ENCODE measurements around the gene CCDC30. TPM values are rescaled to one million over a fixed set of nuclear protein-coding genes. Genes with fewer than 3 reads are reported as not detected.

Gene CCDC30
- total RNA-seq, 4 donors from 2014 or later: 1.5 to 11.0 (median 6.0) TPM

DNA sequence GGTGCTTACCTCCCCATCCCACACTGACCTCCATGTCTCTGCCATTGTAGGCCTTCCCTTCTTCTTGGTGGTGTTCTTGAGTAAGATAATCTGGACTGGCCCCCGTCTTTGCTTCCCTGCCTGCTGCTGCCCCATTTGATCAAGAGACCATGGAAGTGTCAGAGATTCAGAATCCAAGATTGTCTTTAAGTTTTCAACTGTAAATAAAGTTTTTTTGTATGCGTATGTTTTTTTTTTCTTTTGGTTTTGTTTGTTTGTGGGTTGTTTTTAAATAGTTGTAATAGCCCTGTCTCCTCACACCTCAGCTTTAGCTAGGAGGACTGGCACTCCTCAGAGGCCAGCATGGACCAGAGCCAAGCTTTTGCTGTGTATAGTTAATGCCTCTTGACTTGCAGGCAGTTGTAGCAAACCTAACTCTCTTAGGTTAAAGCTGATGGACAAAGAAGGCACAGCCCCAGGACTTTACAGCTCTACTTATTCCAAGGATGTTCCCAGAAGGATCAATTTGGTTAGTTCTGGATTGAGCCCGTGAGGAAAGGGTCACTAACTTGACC is 213.5 kb downstream of the CCDC30 start:
- no peaks in the 10 kb centered on the region for H3K36me3 ChIP-seq
- DNase-seq: no peak
- no peaks in the 10 kb centered on the region for H3K4me1 ChIP-seq
- intact Hi-C loops (cut with DNase I; ENCODE audit: low total_unique reads): no loop called here
- no peak overlapping the region for H3K4me3 ChIP-seq
- H3K27me3 ChIP-seq: no peaks in the 10 kb centered on the region
- H3K27ac ChIP-seq: no peak overlapping the region
- no peak for TF ChIP-seq CTCF (IDR thresholded peaks at IDR 0.05)
- TF ChIP-seq POLR2A (IDR thresholded peaks at IDR 0.05): no peak
- no peaks in the 10 kb centered on the region for H3K9me3 ChIP-seq

- H3K27ac ChIP-seq: no peak overlapping the region
Measured at GRCh38 chr1:42679364-42679983, 216.4 kb downstream of the CCDC30 start.

GRCh38 chr1:42680055-42680454 is 217.0 kb downstream of the CCDC30 start:
- DNase-seq: no peak
- peaks cover 8 to 10% of the 10 kb centered on the region in 2 donors for H3K4me1 ChIP-seq
- H3K9me3 ChIP-seq: no peaks in the 10 kb centered on the region
- intact Hi-C loops (cut with DNase I; ENCODE audit: low total_unique reads): no loop called here
- no peak overlapping the region for H3K4me3 ChIP-seq
- H3K36me3 ChIP-seq: no peaks in the 10 kb centered on the region
- no peaks in the 10 kb centered on the region for H3K27me3 ChIP-seq
- no peak overlapping the region for H3K27ac ChIP-seq
- TF ChIP-seq POLR2A (IDR thresholded peaks at IDR 0.05) (no peak), CTCF (IDR thresholded peaks at IDR 0.05) (no peak)

More at GRCh38 chr1:42679364-42679983, 216.4 kb downstream of the CCDC30 start:
- peaks cover 2 to 7% of the 10 kb centered on the region in 2 donors for H3K4me1 ChIP-seq
- H3K27me3 ChIP-seq: no peaks in the 10 kb centered on the region
- H3K9me3 ChIP-seq: no peaks in the 10 kb centered on the region
- intact Hi-C loops (cut with DNase I; ENCODE audit: low total_unique reads): no loop called here
- H3K4me3 ChIP-seq: no peak overlapping the region
- no peak for DNase-seq
- H3K36me3 ChIP-seq: no peaks in the 10 kb centered on the region
- TF ChIP-seq POLR2A (IDR thresholded peaks at IDR 0.05) (no peak), CTCF (IDR thresholded peaks at IDR 0.05) (no peak)

GRCh38 chr1:42680921-42681683 is 218.0 kb downstream of the CCDC30 start:
- Histone ChIP-seq H3K4me1 (peaks cover 10 to 17% of the 10 kb centered on the region in 2 donors), H3K4me3 (peak overlapping the region; percentile 57 to 98), H3K9me3 (no peaks in the 10 kb centered on the region), H3K36me3 (no peaks in the 10 kb centered on the region), H3K27ac (peak overlapping the region; percentile 94 to 95), H3K27me3 (no peaks in the 10 kb centered on the region)
- DNase-seq: no peak
- TF ChIP-seq POLR2A (IDR thresholded peaks at IDR 0.05) (no peak), CTCF (IDR thresholded peaks at IDR 0.05) (no peak)
- intact Hi-C loops (cut with DNase I; ENCODE audit: low total_unique reads): no loop called here

Data from uterus (tissue), 4 donors.